Bone marrow (tissue), 2 donors: ENCODE results near the gene TP53AIP1.

Source experiments
- DNase-seq, 2 donors: peaks; one replicate each; lab custom pipeline; 2025; lab: John Stamatoyannopoulos, UW

The TP53AIP1 gene

GRCh38 chr11:128890543-128891368 is 51.9 kb downstream of the TP53AIP1 start, which contains the start of gene KCNJ5:
TSS of gene KCNJ5 (plus strand) at chr11:128891356. CDS start at chr11:128911274, 19,918 bp downstream.
- peak in 1 of 2 donors; percentile 22 for DNase-seq

DNA sequence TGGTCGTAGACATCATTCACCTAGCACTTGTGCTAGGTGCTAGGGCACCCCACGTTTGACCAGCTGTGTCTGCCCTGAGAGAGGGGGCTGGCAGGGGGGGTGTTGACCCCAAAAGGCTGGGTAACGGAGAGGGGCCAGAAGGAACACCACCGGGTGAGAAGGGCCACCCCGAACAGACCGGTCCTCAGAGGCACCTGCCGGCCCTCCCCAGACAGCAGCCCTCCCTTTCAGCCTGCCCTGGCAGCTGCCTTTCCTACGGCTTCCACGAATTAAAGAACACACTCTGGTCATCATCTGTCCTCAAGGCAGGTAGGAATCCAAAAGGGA is 52.5 kb downstream of the TP53AIP1 start:
- no peak for DNase-seq

DNA sequence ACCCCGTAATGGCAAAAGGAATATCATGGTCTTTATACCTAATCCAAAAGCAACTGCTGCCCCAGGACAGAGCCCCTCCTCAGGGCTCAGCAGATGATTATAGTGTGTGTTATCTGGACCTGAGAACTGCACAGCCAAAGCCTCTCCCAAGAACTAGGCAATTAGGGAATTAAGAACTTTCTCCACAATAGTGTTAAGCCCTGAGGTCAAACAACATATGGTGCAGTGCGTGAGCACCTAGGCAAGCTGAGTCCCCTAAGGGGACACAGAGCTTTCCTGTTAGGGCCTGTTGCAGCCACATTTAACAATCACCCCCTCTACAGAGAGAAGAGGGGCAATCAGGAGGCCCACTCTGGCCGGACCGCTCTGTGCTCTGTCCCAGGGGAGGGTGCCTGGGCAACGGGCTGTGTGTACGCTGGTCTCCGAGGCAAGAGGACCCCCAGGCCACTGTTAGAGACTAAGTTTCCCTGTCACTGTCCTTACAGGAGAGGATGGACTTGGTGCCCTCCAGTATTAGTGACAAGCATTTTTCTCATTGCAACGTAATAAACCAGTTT is 52.9 kb downstream of the TP53AIP1 start:
- no peak for DNase-seq

GRCh38 chr11:128888034-128888985 is 54.4 kb downstream of the TP53AIP1 start:
- DNase-seq = no peak

DNA sequence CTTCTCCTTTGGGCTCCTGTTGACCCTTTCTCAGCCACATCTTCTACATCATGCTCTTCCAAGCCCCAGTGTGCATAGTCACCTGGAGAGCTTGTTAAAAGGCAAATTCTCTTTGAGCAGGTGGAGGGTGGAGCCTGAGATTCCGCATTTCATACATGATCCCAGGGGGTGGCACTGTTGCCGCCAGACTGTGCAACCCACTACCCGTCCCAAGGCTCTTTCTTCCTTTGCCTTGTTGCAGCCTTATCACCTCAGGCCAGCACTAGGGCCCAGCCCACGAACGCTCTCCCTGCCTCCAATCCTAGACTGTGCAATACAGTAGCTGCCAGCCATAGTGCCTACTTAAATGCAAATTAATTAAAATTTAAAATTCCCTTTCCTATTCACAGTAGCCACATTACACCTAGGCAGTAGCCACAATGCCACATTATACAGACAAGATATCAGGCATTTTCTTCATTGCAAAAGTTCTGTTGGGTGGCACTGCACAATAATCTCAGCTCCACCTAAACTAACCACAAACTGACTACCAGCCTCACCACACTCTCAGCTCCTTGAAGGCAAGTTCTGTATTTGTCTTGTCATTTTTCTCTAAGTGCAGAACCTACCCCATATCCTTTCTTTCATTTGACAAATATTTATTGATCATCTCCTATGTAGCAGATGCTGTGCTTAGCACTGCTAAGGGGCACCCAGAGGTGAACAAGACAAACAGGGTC is 56.1 kb downstream of the TP53AIP1 start:
- peak in 1 of 2 donors; percentile 42 for DNase-seq
